Left renal cortex interstitium (tissue), 4 donors: ENCODE measurements around the gene NPIPA3. TPM values are rescaled to one million over a fixed set of nuclear protein-coding genes. Genes with fewer than 3 reads are reported as not detected.
"Not testable (repeated sequence)": the region's sequence is repeated elsewhere in the genome, so short reads cannot be mapped to it uniquely, and the experiment has no call there.

Experiments
- DNase-seq, 4 donors: peaks; one replicate each; pipeline ENCODE4 v3.0.0-alpha.2; 2013; ENCODE audit warnings: low read depth in 4 of 4, low spot score in 2 of 4, missing footprints in 1 of 4
- polyA plus RNA-seq, 4 donors: library from polyadenylated mRNA; unstranded; fragments of 120-200 nt; gene quantifications; one replicate each; pipeline ENCODE4 v1.2.1, GENCODE V29; 2013; ENCODE audit not compliant: insufficient read length in 4 of 4

Gene NPIPA3
- polyA plus RNA-seq, 4 donors = 5.6 to 22.0 (median 14.5) TPM

DNA sequence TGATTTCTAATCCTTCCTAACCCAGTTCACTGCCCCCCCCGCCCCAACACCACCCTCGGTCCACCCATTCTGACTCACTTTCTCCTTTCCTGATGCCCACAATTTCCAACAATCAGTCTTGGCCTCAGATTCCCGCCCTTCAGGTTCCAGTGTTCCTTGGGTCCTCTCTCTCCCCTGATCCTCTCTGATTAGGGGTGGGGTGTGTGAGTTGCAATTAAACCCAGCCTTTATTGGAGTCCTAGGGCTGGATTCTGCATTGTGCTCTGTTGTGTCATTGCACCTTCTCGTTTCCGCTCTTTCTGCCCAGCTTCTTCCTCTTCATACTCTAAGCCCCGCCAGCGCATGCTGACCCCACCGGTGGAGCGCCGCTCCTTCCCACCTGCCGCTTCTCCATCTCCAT, 38.6 kb downstream of the NPIPA3 start:
- not testable (repeated sequence) for DNase-seq

DNA sequence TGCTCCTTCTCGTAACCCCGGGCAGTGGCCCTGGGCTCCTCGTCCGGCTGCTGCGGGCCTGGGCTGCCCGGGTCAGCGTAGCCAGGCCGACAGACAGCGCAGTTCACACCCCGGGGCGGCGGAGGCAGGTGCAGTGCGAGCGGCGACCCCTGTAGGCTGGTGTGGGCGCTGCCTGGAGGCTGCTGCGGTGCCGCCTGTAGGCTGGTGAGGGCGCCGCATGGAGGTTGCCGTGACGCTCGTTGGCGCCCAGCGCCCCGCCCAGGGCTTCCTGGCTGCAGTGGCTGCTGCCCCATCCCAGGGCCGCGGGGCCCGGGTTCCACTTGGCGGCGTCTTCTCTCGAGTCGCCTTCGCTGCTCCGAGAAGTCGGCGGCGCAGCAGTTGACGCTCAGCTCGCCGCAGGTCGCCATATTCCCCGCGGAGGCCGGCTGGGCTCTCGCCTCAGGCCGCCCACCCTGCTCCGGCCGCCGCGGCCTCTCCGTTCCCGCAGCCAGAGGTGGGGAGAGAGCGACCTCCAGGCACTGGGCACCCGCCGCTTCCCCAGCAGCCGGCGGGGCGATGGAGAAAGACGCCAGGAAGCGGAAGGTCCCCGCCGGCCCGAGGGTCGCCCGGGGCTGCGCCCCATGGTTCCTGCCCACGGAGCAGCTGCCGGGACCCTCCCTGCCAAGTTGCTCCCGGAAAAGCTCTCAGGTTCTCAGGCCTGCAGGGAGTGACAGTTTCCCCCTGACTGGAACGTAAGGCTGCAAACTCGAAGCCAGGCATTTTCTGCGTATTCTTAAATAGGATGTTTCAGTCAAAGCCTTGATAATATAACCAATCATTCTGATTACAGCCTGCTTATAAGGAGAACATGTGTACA, 39.3 kb downstream of the NPIPA3 start, which contains the start of gene NPIPA2:
TSS of gene NPIPA2 (plus strand) at position 261 of the 856 bp plus-strand sequence. CDS start 5,533 bp downstream, outside the sequence.
- not testable (repeated sequence) for DNase-seq

DNA sequence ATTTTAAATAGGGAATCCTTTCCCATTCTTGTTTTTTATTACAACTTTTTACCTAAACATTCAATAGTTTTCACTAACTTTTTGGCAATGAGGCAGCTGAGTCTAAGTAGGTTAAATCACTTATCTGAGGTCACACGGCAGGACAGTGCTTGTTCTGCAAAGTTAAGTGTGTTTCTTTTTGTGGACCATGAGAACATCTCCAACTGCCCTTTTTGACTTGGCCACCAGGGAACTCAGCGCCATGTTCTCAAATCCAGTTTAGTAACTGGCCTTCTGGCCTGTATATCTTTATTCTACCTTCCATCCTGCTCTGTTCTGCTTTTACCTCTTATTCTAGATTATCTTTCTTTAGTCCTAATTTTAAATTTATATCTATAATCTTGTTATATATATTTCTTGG, 70.4 kb downstream of the NPIPA3 start:
- DNase-seq = not testable (repeated sequence)

DNA sequence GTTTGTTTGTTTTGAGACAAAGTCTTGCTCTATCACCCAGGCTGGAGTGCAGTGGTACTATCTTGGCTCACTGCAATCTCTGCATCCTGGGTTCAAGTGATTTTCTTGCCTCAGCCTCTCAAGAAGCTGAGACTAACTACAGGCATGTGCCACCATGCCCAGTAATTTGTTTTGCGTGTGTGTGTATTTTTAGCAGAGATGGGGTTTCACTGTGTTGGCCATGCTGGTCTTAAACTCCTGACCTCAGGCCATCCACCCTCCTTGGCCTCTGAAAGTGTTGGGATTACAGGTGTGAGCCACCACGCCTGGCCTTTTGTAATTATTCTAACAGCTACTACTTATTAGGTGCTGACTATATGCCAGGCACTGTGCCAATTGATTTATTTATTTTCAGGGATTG, 72.4 kb downstream of the NPIPA3 start:
- DNase-seq = not testable (repeated sequence)

Other genes with a start within 250 kb of the NPIPA3 start
- 10 to 100 TPM; 28.3 to 41.4 (median 37.2) TPM for gene PARN, start 73.2 kb upstream of the NPIPA3 start, polyA plus RNA-seq
- gene BFAR, start 70.5 kb upstream of the NPIPA3 start, polyA plus RNA-seq = 10 to 100 TPM; 59.5 to 70.5 (median 64.1) TPM
- under 1 TPM; 0.17 to 0.87 (median 0.52) TPM for gene PLA2G10, start 9.1 kb upstream of the NPIPA3 start, polyA plus RNA-seq
- gene NPIPA2, start 39.1 kb downstream of the NPIPA3 start, polyA plus RNA-seq = 1 to 10 TPM in 1 of 4 donors, not detected in 3; 3.1 TPM
- gene NOMO1, start 130.3 kb downstream of the NPIPA3 start, polyA plus RNA-seq = 10 to 100 TPM; 66.9 to 84.8 (median 76.7) TPM
- 100 to 1,000 TPM in 2 of 4 donors, 10 to 100 TPM in 2; 83.4 to 173 (median 118) TPM for gene NPIPA1, start 234.0 kb downstream of the NPIPA3 start, polyA plus RNA-seq